HepG2 (cell line): Measurements from ENCODE around the gene SH3BGRL2. TPM values are rescaled to one million over a fixed set of nuclear protein-coding genes. Genes with fewer than 3 reads are reported as not detected.
A peak's percentile ranks its signal among the peaks of the same experiment; 100 is the strongest.

Source experiments
- ATAC-seq: fragments of 200-7000 bp; cut with Tn5 transposase; 3 replicates; pipeline ENCODE4 v1.9.1; 2020; ENCODE audit warnings: mild to moderate bottlenecking, moderate library complexity
- BruUV-seq: library from RNA; stranded (reverse); fragments of 400-500 nt; replicated peaks from 2 replicates; lab custom pipeline; 2021; lab: Mats Ljungman, UMichigan
- CTCF ChIA-PET: fragments of 300-600 bp; formaldehyde crosslinking; extraction: SDS; loops from one replicate; lab custom pipeline; 2021; ENCODE audit warnings: low total read pairs, inconsistent platforms, low intra/inter-chr PET ratio; lab: Yijun Ruan, JAX
- POLR2A ChIA-PET: fragments of 350-600 bp; sonication (Branson Sonifier 250); formaldehyde crosslinking; loops from one replicate; lab custom pipeline; 2020; ENCODE audit warnings: antibody characterized with exemption, inconsistent platforms; lab: Yijun Ruan, JAX
- DNase-seq: peaks from one replicate; pipeline ENCODE4 v3.0.0-alpha.2; 2015; ENCODE audit warnings: low spot score
- FAIRE-seq: peaks from 3 replicates; lab custom pipeline; 2011; peaks lifted over from hg19 to GRCh38; lab: Jason Lieb, UNC
- H2AFZ ChIP-seq: one replicate; pipeline ENCODE4 v1.6.1; 2011; ENCODE audit warnings: low read length, inconsistent platforms
- H3K27ac ChIP-seq: fragments of 300-600 bp; 3 replicates; pipeline ENCODE4 v1.8.0; 2011; ENCODE audit warnings: mixed run types, mild to moderate bottlenecking, mixed read lengths, low read length, inconsistent platforms; ENCODE audit not compliant: insufficient read depth; ENCODE audit errors: extremely low read length
- H3K27me3 ChIP-seq, 2 experiments: fragments of 200-600 bp in 1 of 2; 2 replicates in 1 of 2; 3 replicates in 1 of 2; pipeline versions ENCODE4 v1.6.0 to v1.8.0; 2011; ENCODE audit warnings: low read length in 2 of 2, mild to moderate bottlenecking in 2 of 2, moderate library complexity in 2 of 2, inconsistent platforms in 1 of 2; ENCODE audit not compliant: insufficient read depth in 2 of 2, control insufficient read depth in 1 of 2
- H3K36me3 ChIP-seq, 2 experiments: fragments of 200-600 bp in 1 of 2; replicated peaks in 1 of 2; 2 replicates in 1 of 2; 3 replicates in 1 of 2; pipeline versions ENCODE4 v1.5.1 to v1.8.0; 2011; ENCODE audit warnings: low read length in 2 of 2, inconsistent platforms in 1 of 2; ENCODE audit not compliant: insufficient read depth in 2 of 2, control insufficient read depth in 1 of 2
- H3K4me1 ChIP-seq: 2 replicates; pipeline ENCODE4 v1.5.1; 2012; ENCODE audit warnings: low read length, inconsistent platforms; ENCODE audit not compliant: insufficient read depth
- H3K4me2 ChIP-seq: 2 replicates; pipeline ENCODE4 v1.6.0; 2011; ENCODE audit warnings: low read depth, low read length, inconsistent platforms
- H3K4me3 ChIP-seq, 3 experiments: fragments of 200-600 bp in 1 of 3; sonication (generic), shearing (Covaris generic) in 1 of 3; replicated peaks in 1 of 3; 2 replicates each; pipeline ENCODE4 v1.5.1; 2011 to 2016; ENCODE audit warnings: low read length in 3 of 3, inconsistent platforms in 2 of 3, low read depth in 2 of 3, mild to moderate bottlenecking in 2 of 3, control low read depth in 1 of 3, mixed read lengths in 1 of 3; ENCODE audit not compliant: insufficient read depth in 1 of 3
- H3K79me2 ChIP-seq: one replicate; pipeline ENCODE4 v1.6.1; 2011; ENCODE audit warnings: low read length, inconsistent platforms; ENCODE audit not compliant: insufficient read depth
- H3K9ac ChIP-seq: 2 replicates; pipeline ENCODE4 v1.6.0; 2011; ENCODE audit warnings: mild to moderate bottlenecking, low read depth, low read length, inconsistent platforms; ENCODE audit not compliant: insufficient read depth
- H3K9me3 ChIP-seq: 2 replicates; pipeline ENCODE4 v1.5.1; 2012; ENCODE audit warnings: mild to moderate bottlenecking, low read length
- H4K20me1 ChIP-seq: 2 replicates; pipeline ENCODE4 v1.6.0; 2011; ENCODE audit warnings: inconsistent platforms, mild to moderate bottlenecking, low read length, moderate library complexity; ENCODE audit not compliant: insufficient read depth
- BCL3 ChIP-seq: sonication (generic); formaldehyde crosslinking; IDR thresholded peaks from 2 replicates; pipeline ENCODE4 v1.5.1; 2020; ENCODE audit warnings: mild to moderate bottlenecking, missing genetic modification reagents, moderate library complexity
- CHD4 ChIP-seq: fragments of 200-600 bp; sonication (generic); IDR thresholded peaks from 2 replicates; pipeline ENCODE4 v1.7.0; 2017; ENCODE audit warnings: mild to moderate bottlenecking, low read length, borderline replicate concordance
- ELF1 ChIP-seq: sonication (generic); formaldehyde crosslinking; IDR thresholded peaks from 2 replicates; pipeline ENCODE4 v1.4.0; 2020; ENCODE audit warnings: missing genetic modification reagents
- MEIS2 ChIP-seq: sonication (generic); formaldehyde crosslinking; IDR thresholded peaks from 2 replicates; pipeline ENCODE4 v1.9.0; 2021; ENCODE audit warnings: mild to moderate bottlenecking, missing genetic modification reagents
- MTF2 ChIP-seq: sonication (generic); formaldehyde crosslinking; IDR thresholded peaks from 2 replicates; pipeline ENCODE4 v1.5.0; 2020; ENCODE audit warnings: missing genetic modification reagents, borderline replicate concordance
- NAIF1 ChIP-seq: sonication (generic); formaldehyde crosslinking; IDR thresholded peaks from 2 replicates; pipeline ENCODE4 v1.5.0; 2020; ENCODE audit warnings: mild to moderate bottlenecking, missing genetic modification reagents, borderline replicate concordance
- ZNF577 ChIP-seq: sonication (generic); formaldehyde crosslinking; IDR thresholded peaks from 2 replicates; pipeline ENCODE4 v1.4.0; 2020; ENCODE audit warnings: mild to moderate bottlenecking, low read depth, missing genetic modification reagents, borderline replicate concordance
- ZNF639 ChIP-seq: conservative IDR thresholded peaks from 2 replicates; pipeline ENCODE4 v1.6.1; 2018; ENCODE audit warnings: missing genetic modification reagents
- ZNF746 ChIP-seq: sonication (generic); formaldehyde crosslinking; IDR thresholded peaks from 2 replicates; pipeline ENCODE4 v1.8.0; 2022; ENCODE audit warnings: mild to moderate bottlenecking, missing genetic modification reagents
- ZNF878 ChIP-seq: sonication (generic); formaldehyde crosslinking; IDR thresholded peaks from 2 replicates; pipeline ENCODE4 v1.8.1; 2023; ENCODE audit warnings: mild to moderate bottlenecking, missing genetic modification reagents, moderate library complexity
- WGBS: methylation state at CpG from one replicate; pipeline ENCODE4 v1.1.6; 2017; ENCODE audit warnings: low lambda C conversion rate; 5-methylcytosine and 5-hydroxymethylcytosine counted together
- in situ Hi-C: cut with HindIII; loops from 2 replicates; pipeline ENCODE4 v1.10.0; 2017; ENCODE audit warnings: low pct_unique_long_range_greater_than_20kb; ENCODE audit not compliant: extremely low pct_ligation_motif_present
- intact Hi-C: fragments of 100-400 bp; cut with micrococcal nuclease; formaldehyde crosslinking; loops from one replicate; pipeline ENCODE4 v1.10.0; 2022; ENCODE audit not compliant: unreplicated experiment
- polyA plus RNA-seq, 8 experiments: library from polyadenylated mRNA; depleted of rRNA in 3 of 8; stranded (reverse) in 7 of 8; unstranded in 1 of 8; fragments of >200 nt; fragmentation: Illumina TruSeq in 4 of 8; extraction: Trizol in 4 of 8; gene quantifications; 2 replicates each; pipeline versions ENCODE4 v1.2.1 to v1.2.3, GENCODE V29; 2011 to 2016; ENCODE audit warnings: low read depth in 4 of 8, missing spikeins in 1 of 8, mixed read lengths in 1 of 8; ENCODE audit not compliant: insufficient read depth in 1 of 8
- total RNA-seq, 5 experiments: library from RNA; depleted of rRNA; stranded (reverse); fragments of >200 nt; fragmentation: Illumina TruSeq; extraction: Trizol; gene quantifications; 2 replicates each; pipeline ENCODE4 v1.2.3, GENCODE V29; 2016; ENCODE audit warnings: low read depth in 1 of 5
- TF ChIP-seq, protein P1 (sequence below): sonication (generic); formaldehyde crosslinking; IDR thresholded peaks from 2 replicates; pipeline ENCODE4 v1.5.0; 2020; ENCODE audit warnings: missing genetic modification reagents, mild to moderate bottlenecking, borderline replicate concordance

Gene SH3BGRL2
- total and polyA plus RNA-seq, 2 of the 13 experiments (the other 11 are each of a cell fraction or from before 2014, with no cell fraction given), result 10.9 to 28.8 TPM

DNA sequence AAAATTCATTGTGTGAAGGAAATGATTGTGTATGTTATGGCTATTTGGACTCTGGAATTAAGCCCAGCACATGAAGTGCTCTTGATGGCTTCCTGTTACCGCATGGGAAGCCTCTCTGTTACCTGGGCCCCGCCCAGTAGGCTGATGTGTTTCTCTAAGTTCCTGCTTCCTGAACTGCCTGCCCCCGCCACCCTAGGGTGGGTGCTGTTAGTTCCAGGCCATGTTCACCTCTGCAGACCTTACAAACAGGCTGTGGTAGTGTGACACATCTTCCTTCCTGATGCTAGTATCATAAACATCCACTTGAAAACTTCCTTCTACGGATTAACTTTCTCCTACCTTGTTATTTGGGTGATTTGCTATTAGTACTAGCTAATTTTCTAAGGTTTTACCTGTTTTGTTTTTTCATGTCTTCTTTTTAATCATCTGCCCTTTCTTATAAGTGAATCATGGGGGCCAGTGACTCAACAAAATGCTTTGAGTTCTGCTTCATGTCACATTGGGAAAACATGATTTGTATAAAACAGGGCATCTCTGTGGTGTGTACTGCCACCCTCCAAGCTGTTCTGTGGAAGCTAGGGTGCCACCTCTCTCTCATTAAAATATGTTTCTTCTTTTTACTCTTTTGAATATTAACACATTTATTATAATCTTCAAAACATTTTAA lies 40.6 kb downstream of the SH3BGRL2 start:
- intact Hi-C loops, result loop anchor here (1.0 to 2.0 kb wide), 4 partner anchors 40 to 267 kb away; partner anchors contain the start of gene SH3BGRL2
- H2AFZ ChIP-seq, result no peak overlapping the region
- POLR2A ChIA-PET, result interaction anchor here (1.5 kb wide), 1 partner anchor 41 kb away, joined by 5 read pairs; the partner anchor contains the start of gene SH3BGRL2
- peak overlapping the region; percentile 2 for H3K27ac ChIP-seq
- peaks cover 62% of the 10 kb centered on the region for H3K4me1 ChIP-seq
- no peak overlapping the region for H3K9ac ChIP-seq
- H3K4me3 ChIP-seq, result no peak overlapping the region
- no TSS peak for BruUV-seq
- FAIRE-seq (no peak), DNase-seq (peak; percentile 35), ATAC-seq (peak; percentile 34; the same call in 2 of the 3 replicates)
- in situ Hi-C loops, result loop anchor here (5.0 kb wide), 1 partner anchor 99 kb away; no protein-coding TSS in a partner anchor
- H3K36me3 ChIP-seq, result peaks cover 0 to 16% of the 10 kb centered on the region in 2 experiments; a peak in 4 of 5 replicates
- no peaks in the 10 kb centered on the region for H3K27me3 ChIP-seq
- 87% methylated on average over 4 of the region's 4 CpGs for WGBS
- no peak overlapping the region for H3K4me2 ChIP-seq
- H4K20me1 ChIP-seq, result no peaks in the 10 kb centered on the region
- CTCF ChIA-PET, result interaction anchor here (1.9 kb wide), 1 partner anchor 101 kb away, joined by 11 read pairs; no protein-coding TSS in a partner anchor
- H3K79me2 ChIP-seq, result peaks cover 3% of the 10 kb centered on the region
- H3K9me3 ChIP-seq, result no peaks in the 10 kb centered on the region
- TF ChIP-seq CHD4, result no peak
- no peak for TF ChIP-seq ZNF577 (CRISPR knock-in tag)
- TF ChIP-seq NAIF1 (CRISPR knock-in tag), result no peak
- TF ChIP-seq MEIS2 (CRISPR knock-in tag), result no peak
- TF ChIP-seq BCL3 (CRISPR knock-in tag), result no peak
- no peak for TF ChIP-seq MTF2 (CRISPR knock-in tag)
- no peak for TF ChIP-seq ZNF878 (CRISPR knock-in tag)
- TF ChIP-seq ZNF746 (CRISPR knock-in tag), result no peak
- TF ChIP-seq ELF1 (CRISPR knock-in tag), result 0 out of 2 replicates have a peak, but pooled peaks have one; percentile 10
- TF ChIP-seq, protein P1, sequence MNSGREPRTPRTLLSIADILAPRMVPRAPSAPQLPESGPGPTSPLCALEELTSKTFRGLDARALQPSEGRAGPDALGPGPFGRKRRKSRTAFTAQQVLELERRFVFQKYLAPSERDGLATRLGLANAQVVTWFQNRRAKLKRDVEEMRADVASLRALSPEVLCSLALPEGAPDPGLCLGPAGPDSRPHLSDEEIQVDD (CRISPR knock-in tag), result no peak
- TF ChIP-seq ZNF639 (CRISPR knock-in tag), result no peak
